K562 (cell line): ENCODE results near the gene LAMB1. TPM values are rescaled to one million over a fixed set of nuclear protein-coding genes. Genes with fewer than 3 reads are reported as not detected.

Experiments
- GABPB1 ChIP-seq: sonication (generic); formaldehyde crosslinking; IDR thresholded peaks from 2 replicates; pipeline ENCODE4 v1.8.0; 2022; ENCODE audit warnings: mild to moderate bottlenecking, missing genetic modification reagents
- HMG20A ChIP-seq: fragments of 450-650 bp; formaldehyde crosslinking; conservative IDR thresholded peaks from 2 replicates; pipeline ENCODE4 v1.4.0; 2020; ENCODE audit warnings: mild to moderate bottlenecking, mixed read lengths
- ILF3 ChIP-seq: fragments of 450-650 bp; IDR thresholded peaks from 2 replicates; pipeline ENCODE4 v1.6.1; 2018; ENCODE audit warnings: antibody characterized with exemption, mild to moderate bottlenecking, moderate library complexity, borderline replicate concordance
- KLF16 ChIP-seq: IDR thresholded peaks from 2 replicates; pipeline ENCODE4 v1.6.1; 2016; ENCODE audit warnings: antibody characterized with exemption
- MYC ChIP-seq, 2 experiments: fragments of 250-450 bp in 1 of 2; sonication (Bioruptor Pico) in 1 of 2; IDR thresholded peaks; 2 replicates each; pipeline versions ENCODE4 v1.5.1 to v1.6.1; 2012 to 2021; ENCODE audit warnings: low read depth in 2 of 2, borderline replicate concordance in 1 of 2, improper control_type of control experiment in 1 of 2, low read length in 1 of 2, mild to moderate bottlenecking in 1 of 2, moderate library complexity in 1 of 2
- NUFIP1 ChIP-seq: fragments of 450-650 bp; IDR thresholded peaks from 2 replicates; pipeline ENCODE4 v1.6.1; 2018; ENCODE audit not compliant: partially characterized antibody
- POLR2H ChIP-seq: IDR thresholded peaks from 2 replicates; pipeline ENCODE4 v1.6.1; 2016; ENCODE audit warnings: missing genetic modification characterization, low read depth, mild to moderate bottlenecking, control low read depth, missing compliant biosample characterization, moderate library complexity
- RAD21 ChIP-seq, 2 experiments: fragments of 250-450 bp in 1 of 2; fragments of 450-650 bp in 1 of 2; sonication (Bioruptor Pico) in 1 of 2; formaldehyde crosslinking in 1 of 2; IDR thresholded peaks in 1 of 2; conservative IDR thresholded peaks in 1 of 2; 2 replicates each; pipeline versions ENCODE4 v1.4.0 to v1.8.0; 2020 to 2022; ENCODE audit warnings: mild to moderate bottlenecking in 2 of 2, moderate library complexity in 1 of 2
- RCOR1 ChIP-seq, 2 experiments: IDR thresholded peaks; 2 replicates each; pipeline ENCODE4 v1.6.1; 2012; ENCODE audit warnings: low read depth in 2 of 2, low read length in 2 of 2, borderline replicate concordance in 1 of 2, improper control_type of control experiment in 1 of 2
- ZNF507 ChIP-seq: conservative IDR thresholded peaks from 2 replicates; pipeline ENCODE4 v1.6.1; 2017; ENCODE audit warnings: missing genetic modification characterization, missing compliant biosample characterization
- polyA plus RNA-seq, 8 experiments: library from polyadenylated mRNA; depleted of rRNA in 4 of 8; stranded (reverse) in 5 of 8; unstranded in 3 of 8; fragments of >200 nt; fragmentation: Nextera tagmentation in 2 of 8; fragmentation: Illumina TruSeq in 1 of 8; extraction: Ambion mirVana in 2 of 8; extraction: Trizol in 1 of 8; gene quantifications; 2 replicates each; pipeline versions ENCODE4 v1.2.1 to v1.2.3, GENCODE V29; 2011 to 2014; ENCODE audit warnings: inconsistent platforms in 1 of 8, missing spikeins in 1 of 8
- total RNA-seq, 7 experiments: library from RNA; depleted of rRNA in 6 of 7; stranded (reverse); fragments of >200 nt in 6 of 7; fragmentation: Illumina TruSeq in 2 of 7; extraction: Trizol in 2 of 7; gene quantifications; 2 replicates each; pipeline versions ENCODE4 v1.2.1 to v1.2.3, GENCODE V29; 2011 to 2021; ENCODE audit warnings: low replicate concordance in 1 of 7
- TF ChIP-seq, protein P1 (sequence below), 2 experiments: fragments of 450-650 bp; formaldehyde crosslinking in 1 of 2; IDR thresholded peaks; 2 replicates each; pipeline versions ENCODE4 v1.4.0 to v1.6.1; 2014 to 2020; ENCODE audit warnings: mild to moderate bottlenecking in 2 of 2, borderline replicate concordance in 1 of 2, low read depth in 1 of 2
- TF ChIP-seq, protein P2 (sequence below): fragments of 450-650 bp; formaldehyde crosslinking; IDR thresholded peaks from 2 replicates; pipeline ENCODE4 v1.4.0; 2020; ENCODE audit warnings: mild to moderate bottlenecking, moderate library complexity
- TF ChIP-seq, protein P3 (sequence below): fragments of 250-450 bp; sonication (Bioruptor Pico); IDR thresholded peaks from 2 replicates; pipeline ENCODE4 v1.8.0; 2021; ENCODE audit warnings: moderate library complexity, mild to moderate bottlenecking, inconsistent platforms

The LAMB1 gene
- total and polyA plus RNA-seq, 9 of the 15 experiments (the other 6 are each of a cell fraction or from before 2014, with no cell fraction given) = 6.0 to 17.7 (median 12.3) TPM

DNA sequence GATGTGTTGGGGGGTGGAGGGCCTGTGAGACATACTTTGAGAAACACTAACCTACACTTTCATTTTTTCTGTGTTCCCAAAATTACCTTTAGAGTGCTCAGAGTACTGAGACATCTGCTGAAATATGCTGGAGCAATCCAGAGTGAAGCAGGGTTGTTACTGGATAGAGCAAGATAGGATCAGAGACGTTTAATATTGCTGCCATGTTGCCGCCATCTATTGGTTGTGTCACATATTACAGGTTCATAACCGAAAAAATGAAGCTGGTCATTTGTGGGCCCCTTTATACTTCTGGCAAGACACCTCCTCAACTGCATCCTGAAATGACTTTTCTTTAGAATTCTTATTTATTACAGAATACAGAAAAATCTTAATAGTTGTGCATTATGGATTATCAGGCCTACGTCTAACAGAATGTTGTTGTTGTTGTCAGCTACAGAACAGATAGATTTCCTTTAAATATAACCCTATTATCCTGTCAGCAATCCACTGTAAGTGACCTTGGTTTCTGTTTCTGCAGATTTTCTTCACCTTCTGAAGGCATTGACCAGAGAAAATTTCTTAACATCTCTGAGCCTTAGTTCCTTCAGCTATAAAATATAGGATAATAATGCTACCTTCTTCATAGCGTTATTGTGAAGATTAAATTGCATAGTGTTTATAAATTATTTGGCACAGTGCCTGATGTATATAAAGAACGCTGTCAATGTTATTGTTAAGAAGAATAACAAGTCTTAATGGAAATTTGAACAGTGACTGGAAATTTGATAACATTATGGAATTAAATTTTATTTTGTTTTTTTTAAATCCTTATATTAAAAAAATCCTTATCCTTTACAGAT is 128.1 kb downstream of the LAMB1 start (continued):
- TF ChIP-seq, protein P1, sequence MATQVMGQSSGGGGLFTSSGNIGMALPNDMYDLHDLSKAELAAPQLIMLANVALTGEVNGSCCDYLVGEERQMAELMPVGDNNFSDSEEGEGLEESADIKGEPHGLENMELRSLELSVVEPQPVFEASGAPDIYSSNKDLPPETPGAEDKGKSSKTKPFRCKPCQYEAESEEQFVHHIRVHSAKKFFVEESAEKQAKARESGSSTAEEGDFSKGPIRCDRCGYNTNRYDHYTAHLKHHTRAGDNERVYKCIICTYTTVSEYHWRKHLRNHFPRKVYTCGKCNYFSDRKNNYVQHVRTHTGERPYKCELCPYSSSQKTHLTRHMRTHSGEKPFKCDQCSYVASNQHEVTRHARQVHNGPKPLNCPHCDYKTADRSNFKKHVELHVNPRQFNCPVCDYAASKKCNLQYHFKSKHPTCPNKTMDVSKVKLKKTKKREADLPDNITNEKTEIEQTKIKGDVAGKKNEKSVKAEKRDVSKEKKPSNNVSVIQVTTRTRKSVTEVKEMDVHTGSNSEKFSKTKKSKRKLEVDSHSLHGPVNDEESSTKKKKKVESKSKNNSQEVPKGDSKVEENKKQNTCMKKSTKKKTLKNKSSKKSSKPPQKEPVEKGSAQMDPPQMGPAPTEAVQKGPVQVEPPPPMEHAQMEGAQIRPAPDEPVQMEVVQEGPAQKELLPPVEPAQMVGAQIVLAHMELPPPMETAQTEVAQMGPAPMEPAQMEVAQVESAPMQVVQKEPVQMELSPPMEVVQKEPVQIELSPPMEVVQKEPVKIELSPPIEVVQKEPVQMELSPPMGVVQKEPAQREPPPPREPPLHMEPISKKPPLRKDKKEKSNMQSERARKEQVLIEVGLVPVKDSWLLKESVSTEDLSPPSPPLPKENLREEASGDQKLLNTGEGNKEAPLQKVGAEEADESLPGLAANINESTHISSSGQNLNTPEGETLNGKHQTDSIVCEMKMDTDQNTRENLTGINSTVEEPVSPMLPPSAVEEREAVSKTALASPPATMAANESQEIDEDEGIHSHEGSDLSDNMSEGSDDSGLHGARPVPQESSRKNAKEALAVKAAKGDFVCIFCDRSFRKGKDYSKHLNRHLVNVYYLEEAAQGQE (IDR thresholded peaks at IDR 0.05; ENCODE audit: borderline replicate concordance) = peak; percentile 94
- TF ChIP-seq, protein P1 (CRISPR knock-in tag; IDR thresholded peaks at IDR 0.05; ENCODE audit: low read depth) = no peak; the same call in 1 of the 2 replicates
- TF ChIP-seq ILF3 = 0 out of 2 replicates have a peak, but pooled peaks have one; percentile 42
- TF ChIP-seq, protein P2, sequence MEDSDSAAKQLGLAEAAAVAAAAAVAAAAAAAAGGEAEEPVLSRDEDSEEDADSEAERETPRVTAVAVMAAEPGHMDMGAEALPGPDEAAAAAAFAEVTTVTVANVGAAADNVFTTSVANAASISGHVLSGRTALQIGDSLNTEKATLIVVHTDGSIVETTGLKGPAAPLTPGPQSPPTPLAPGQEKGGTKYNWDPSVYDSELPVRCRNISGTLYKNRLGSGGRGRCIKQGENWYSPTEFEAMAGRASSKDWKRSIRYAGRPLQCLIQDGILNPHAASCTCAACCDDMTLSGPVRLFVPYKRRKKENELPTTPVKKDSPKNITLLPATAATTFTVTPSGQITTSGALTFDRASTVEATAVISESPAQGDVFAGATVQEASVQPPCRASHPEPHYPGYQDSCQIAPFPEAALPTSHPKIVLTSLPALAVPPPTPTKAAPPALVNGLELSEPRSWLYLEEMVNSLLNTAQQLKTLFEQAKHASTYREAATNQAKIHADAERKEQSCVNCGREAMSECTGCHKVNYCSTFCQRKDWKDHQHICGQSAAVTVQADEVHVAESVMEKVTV (CRISPR knock-in tag) = peak; percentile 93
- TF ChIP-seq NUFIP1 = no peak
- TF ChIP-seq KLF16 = peak; percentile 56; the same call in 1 of the 2 replicates
- TF ChIP-seq MYC (IDR thresholded peaks at IDR 0.05; ENCODE audit: low read depth, low read length) = 0 out of 2 replicates have a peak, but pooled peaks have one; percentile 26
- no peak for TF ChIP-seq MYC (CRISPR knock-in tag; IDR thresholded peaks at IDR 0.05; ENCODE audit: borderline replicate concordance, low read depth)
- no peak for TF ChIP-seq ZNF507 (tag)
- TF ChIP-seq HMG20A = no peak
- TF ChIP-seq, protein P3, sequence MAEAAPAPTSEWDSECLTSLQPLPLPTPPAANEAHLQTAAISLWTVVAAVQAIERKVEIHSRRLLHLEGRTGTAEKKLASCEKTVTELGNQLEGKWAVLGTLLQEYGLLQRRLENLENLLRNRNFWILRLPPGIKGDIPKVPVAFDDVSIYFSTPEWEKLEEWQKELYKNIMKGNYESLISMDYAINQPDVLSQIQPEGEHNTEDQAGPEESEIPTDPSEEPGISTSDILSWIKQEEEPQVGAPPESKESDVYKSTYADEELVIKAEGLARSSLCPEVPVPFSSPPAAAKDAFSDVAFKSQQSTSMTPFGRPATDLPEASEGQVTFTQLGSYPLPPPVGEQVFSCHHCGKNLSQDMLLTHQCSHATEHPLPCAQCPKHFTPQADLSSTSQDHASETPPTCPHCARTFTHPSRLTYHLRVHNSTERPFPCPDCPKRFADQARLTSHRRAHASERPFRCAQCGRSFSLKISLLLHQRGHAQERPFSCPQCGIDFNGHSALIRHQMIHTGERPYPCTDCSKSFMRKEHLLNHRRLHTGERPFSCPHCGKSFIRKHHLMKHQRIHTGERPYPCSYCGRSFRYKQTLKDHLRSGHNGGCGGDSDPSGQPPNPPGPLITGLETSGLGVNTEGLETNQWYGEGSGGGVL (CRISPR knock-in tag) = no peak
- TF ChIP-seq RCOR1 (IDR thresholded peaks at IDR 0.05; ENCODE audit: borderline replicate concordance in 1 of 2, low read depth in 2 of 2, low read length in 2 of 2) = peak in 1 of 2 experiments; percentile 51; a peak in 1 of 4 replicates
- TF ChIP-seq RAD21 (CRISPR knock-in tag; conservative IDR thresholded peaks at IDR 0.05 in 1 of 2, IDR thresholded peaks at IDR 0.05 in 1 of 2) = peak; percentile 91 to 94
- peak; percentile 21; the same call in 1 of the 2 replicates for TF ChIP-seq GABPB1
- TF ChIP-seq POLR2H (tag) = peak; percentile 49; the same call in 1 of the 2 replicates
